Pancreas (tissue), 10 donors: ENCODE data around the gene HNRNPA1. TPM values are rescaled to one million over a fixed set of nuclear protein-coding genes. Genes with fewer than 3 reads are reported as not detected.
"Not testable (repeated sequence)": the region's sequence is repeated elsewhere in the genome, so short reads cannot be mapped to it uniquely, and the experiment has no call there.

Experiments
- ATAC-seq, 4 donors: fragments of 200-7000 bp; cut with Tn5 transposase; one replicate each; pipeline versions ENCODE4 v1.8.0 to v1.9.1; 2020; ENCODE audit warnings: mild to moderate bottlenecking in 4 of 4, moderate library complexity in 4 of 4
- DNase-seq, 6 donors: peaks; one replicate each; pipeline ENCODE4 v3.0.0-alpha.2; 2020
- FAIRE-seq: peaks from 2 replicates; lab custom pipeline; 2012; peaks lifted over from hg19 to GRCh38; lab: Jason Lieb, UNC
- H3K27ac ChIP-seq, 4 donors: fragments of 200-600 bp; sonication (generic); 1 replicate in 3 of 4; 2 replicates in 1 of 4; pipeline versions ENCODE4 v1.5.0 to v1.8.0; 2020
- H3K27me3 ChIP-seq, 4 donors: fragments of 200-600 bp; one replicate each; pipeline ENCODE4 v1.8.0; 2021
- H3K36me3 ChIP-seq, 3 donors: fragments of 200-600 bp; sonication (generic) in 1 of 3; one replicate each; pipeline versions ENCODE4 v1.5.0 to v1.8.0; 2020 to 2021
- H3K4me1 ChIP-seq, 3 donors: fragments of 200-600 bp; one replicate each; pipeline ENCODE4 v1.8.0; 2021
- H3K4me3 ChIP-seq, 4 donors: fragments of 200-600 bp; sonication (generic) in 2 of 4; one replicate each; pipeline versions ENCODE4 v1.5.0 to v1.8.0; 2020 to 2021
- H3K9me3 ChIP-seq, 4 donors: fragments of 200-600 bp; one replicate each; pipeline ENCODE4 v1.8.0; 2021
- CTCF ChIP-seq, 4 donors: fragments of 200-600 bp; sonication (generic) in 3 of 4; IDR thresholded peaks; one replicate each; pipeline versions ENCODE4 v1.5.0 to v1.8.0; 2021; ENCODE audit warnings: antibody characterized with exemption in 4 of 4
- WGBS, 2 donors: extraction: QIAGEN DNeasy Blood & Tissue Kit; methylation state at CpG; one replicate each; pipeline ENCODE4 v1.1.7; 2013; 5-methylcytosine and 5-hydroxymethylcytosine counted together
- intact Hi-C, 3 donors: fragments of 100-400 bp; cut with DNase I; formaldehyde crosslinking; loops; one replicate each; pipeline versions ENCODE4 v1.11.1 to v1.14.2; 2022
- polyA plus RNA-seq, 2 donors: library from polyadenylated mRNA; stranded (reverse); fragments of 200-250 nt; gene quantifications; one replicate each; pipeline ENCODE4 v1.2.3, GENCODE V29; 2013
- total RNA-seq, 6 donors: library from RNA; stranded (reverse); fragmentation: NEBNext Ultra II Directional in 4 of 6; extraction: Animal tissue kit (Norgen Biotek cat#: 25700) in 4 of 6; gene quantifications; one replicate each; pipeline versions ENCODE4 v1.2.1 to v1.2.4, GENCODE V29; 2021 to 2023
- donor health status: healthy with polysubstance abuse.
- donor health status: DM: no; HTN: no; CAD: no; lungs with moderate emphysema.
- donor health status: DM: no; HTN: no; CAD: no.
- donor health status: control.
- donor health status: control.
- donor health status: Bipolar disorder and iron deficiency.
- donor health status: DM: yes; HTN: yes; CAD: no.
- donor health status: DM: no; HTN: no; CAD: no.
- donor health status: DM: no; HTN: no; CAD: no.
- donor health status: DM: yes; HTN: yes; CAD: no.

HNRNPA1 gene
- total RNA-seq = 100 to 1,000 TPM; 266 to 784 (median 527) TPM
- 100 to 1,000 TPM; 477 to 641 TPM for polyA plus RNA-seq

GRCh38 chr12:54280468-54281260, at the start of gene HNRNPA1:
HNRNPA1 (plus strand) TSS chr12:54280726; CDS start chr12:54280808, 82 bp downstream.
- intact Hi-C loops = no loop called here
- no peak for TF ChIP-seq CTCF (IDR thresholded peaks at IDR 0.05)
- H3K36me3 ChIP-seq = peaks cover 4 to 29% (median 12%) of the 10 kb centered on the region in 3 donors
- no peaks in the 10 kb centered on the region for H3K9me3 ChIP-seq
- DNase-seq (peak; percentile 82 to 98 (median 96)), ATAC-seq (peak; percentile 82 to 93 (median 86)), FAIRE-seq (peak; percentile 90)
- H3K27ac ChIP-seq = peak within 1 kb of the TSS; percentile 95 to 96 (median 96)
- peak within 1 kb of the TSS; percentile 54 to 78 (median 76) for H3K4me3 ChIP-seq
- no peaks in the 10 kb centered on the region for H3K27me3 ChIP-seq
- WGBS, 2 donors = 0% methylated on average over 48 of the region's 48 CpGs
- peaks cover 17 to 36% (median 23%) of the 10 kb centered on the region in 3 donors for H3K4me1 ChIP-seq

GRCh38 chr12:54231269-54231668, 49.3 kb upstream of the HNRNPA1 start:
- H3K36me3 ChIP-seq, H3K27ac ChIP-seq, H3K9me3 ChIP-seq, DNase-seq, ATAC-seq, FAIRE-seq, H3K4me3 ChIP-seq, intact Hi-C loops, H3K27me3 ChIP-seq, H3K4me1 ChIP-seq: not testable (repeated sequence)
- 93 to 94% methylated on average over 3 of the region's 3 CpGs for WGBS, 2 donors

- no peak for DNase-seq
- H3K27ac ChIP-seq = no peak overlapping the region
- H3K4me1 ChIP-seq = no peaks in the 10 kb centered on the region
- no peaks in the 10 kb centered on the region for H3K9me3 ChIP-seq
- no peak overlapping the region for H3K4me3 ChIP-seq
- WGBS, 2 donors = 95 to 97% methylated on average over 2 of the region's 2 CpGs
- no peak for TF ChIP-seq CTCF (IDR thresholded peaks at IDR 0.05)
- intact Hi-C loops = no loop called here
- H3K27me3 ChIP-seq = no peaks in the 10 kb centered on the region
- H3K36me3 ChIP-seq = peaks cover 0 to 6% (median 0%) of the 10 kb centered on the region in 3 donors
- ATAC-seq = no peak
- no peak for FAIRE-seq
These were observed 47.7 kb upstream of the HNRNPA1 start for GRCh38 chr12:54232790-54233189.

GRCh38 chr12:54238531-54238930, 42.0 kb upstream of the HNRNPA1 start:
- H3K27ac ChIP-seq = no peak overlapping the region

GRCh38 chr12:54239620-54240019, 40.9 kb upstream of the HNRNPA1 start:
- no peak for TF ChIP-seq CTCF (IDR thresholded peaks at IDR 0.05)
- Histone ChIP-seq H3K9me3 (no peaks in the 10 kb centered on the region), H3K36me3 (peaks cover 0 to 38% (median 2%) of the 10 kb centered on the region in 3 donors), H3K4me1 (no peaks in the 10 kb centered on the region), H3K4me3 (no peak overlapping the region), H3K27ac (no peak overlapping the region), H3K27me3 (no peaks in the 10 kb centered on the region)
- FAIRE-seq (no peak), DNase-seq (no peak), ATAC-seq (no peak)
- intact Hi-C loops = no loop called here

More at GRCh38 chr12:54238531-54238930, 42.0 kb upstream of the HNRNPA1 start:
- Histone ChIP-seq H3K4me3 (no peak overlapping the region), H3K9me3 (no peaks in the 10 kb centered on the region), H3K4me1 (no peaks in the 10 kb centered on the region), H3K36me3 (peaks cover 0 to 33% (median 2%) of the 10 kb centered on the region in 3 donors), H3K27me3 (no peaks in the 10 kb centered on the region)
- ATAC-seq (no peak), FAIRE-seq (no peak), DNase-seq (no peak)
- intact Hi-C loops = no loop called here
- WGBS, 2 donors = 38 to 44% methylated on average over 1 of the region's 1 CpG
- no peak for TF ChIP-seq CTCF (IDR thresholded peaks at IDR 0.05)
